ENCODE results near the gene SLC38A4.

DNA sequence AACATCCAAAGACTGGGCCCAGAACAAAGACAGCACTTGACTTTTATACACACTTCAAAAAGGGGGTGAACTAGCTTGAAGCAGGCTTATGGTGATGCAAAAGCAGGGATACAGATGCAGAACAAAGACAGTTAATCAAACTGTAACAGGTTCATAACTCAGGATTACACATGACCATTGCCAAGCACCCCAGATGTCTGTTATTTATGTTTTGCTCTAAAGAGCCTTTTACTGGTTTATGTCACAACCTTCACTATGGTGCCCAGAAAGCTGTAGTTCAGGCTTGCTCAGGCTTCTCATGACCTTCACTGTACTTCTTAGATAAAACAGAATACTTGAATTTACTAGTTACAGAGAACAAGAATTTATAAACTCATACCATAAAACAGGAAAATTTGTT lies 31.7 kb upstream of the SLC38A4 start:
- no peak for TF ChIP-seq EZH2 (IDR thresholded peaks at IDR 0.05; ENCODE audit: low read depth, unreplicated experiment)
- TF ChIP-seq, protein P1, sequence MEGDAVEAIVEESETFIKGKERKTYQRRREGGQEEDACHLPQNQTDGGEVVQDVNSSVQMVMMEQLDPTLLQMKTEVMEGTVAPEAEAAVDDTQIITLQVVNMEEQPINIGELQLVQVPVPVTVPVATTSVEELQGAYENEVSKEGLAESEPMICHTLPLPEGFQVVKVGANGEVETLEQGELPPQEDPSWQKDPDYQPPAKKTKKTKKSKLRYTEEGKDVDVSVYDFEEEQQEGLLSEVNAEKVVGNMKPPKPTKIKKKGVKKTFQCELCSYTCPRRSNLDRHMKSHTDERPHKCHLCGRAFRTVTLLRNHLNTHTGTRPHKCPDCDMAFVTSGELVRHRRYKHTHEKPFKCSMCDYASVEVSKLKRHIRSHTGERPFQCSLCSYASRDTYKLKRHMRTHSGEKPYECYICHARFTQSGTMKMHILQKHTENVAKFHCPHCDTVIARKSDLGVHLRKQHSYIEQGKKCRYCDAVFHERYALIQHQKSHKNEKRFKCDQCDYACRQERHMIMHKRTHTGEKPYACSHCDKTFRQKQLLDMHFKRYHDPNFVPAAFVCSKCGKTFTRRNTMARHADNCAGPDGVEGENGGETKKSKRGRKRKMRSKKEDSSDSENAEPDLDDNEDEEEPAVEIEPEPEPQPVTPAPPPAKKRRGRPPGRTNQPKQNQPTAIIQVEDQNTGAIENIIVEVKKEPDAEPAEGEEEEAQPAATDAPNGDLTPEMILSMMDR (conservative IDR thresholded peaks at IDR 0.05; ENCODE audit: low read depth in 2 of 2) = no peak
- TF ChIP-seq, protein P2, sequence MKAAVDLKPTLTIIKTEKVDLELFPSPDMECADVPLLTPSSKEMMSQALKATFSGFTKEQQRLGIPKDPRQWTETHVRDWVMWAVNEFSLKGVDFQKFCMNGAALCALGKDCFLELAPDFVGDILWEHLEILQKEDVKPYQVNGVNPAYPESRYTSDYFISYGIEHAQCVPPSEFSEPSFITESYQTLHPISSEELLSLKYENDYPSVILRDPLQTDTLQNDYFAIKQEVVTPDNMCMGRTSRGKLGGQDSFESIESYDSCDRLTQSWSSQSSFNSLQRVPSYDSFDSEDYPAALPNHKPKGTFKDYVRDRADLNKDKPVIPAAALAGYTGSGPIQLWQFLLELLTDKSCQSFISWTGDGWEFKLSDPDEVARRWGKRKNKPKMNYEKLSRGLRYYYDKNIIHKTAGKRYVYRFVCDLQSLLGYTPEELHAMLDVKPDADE (IDR thresholded peaks at IDR 0.05) = no peak
- TF ChIP-seq, protein P3, sequence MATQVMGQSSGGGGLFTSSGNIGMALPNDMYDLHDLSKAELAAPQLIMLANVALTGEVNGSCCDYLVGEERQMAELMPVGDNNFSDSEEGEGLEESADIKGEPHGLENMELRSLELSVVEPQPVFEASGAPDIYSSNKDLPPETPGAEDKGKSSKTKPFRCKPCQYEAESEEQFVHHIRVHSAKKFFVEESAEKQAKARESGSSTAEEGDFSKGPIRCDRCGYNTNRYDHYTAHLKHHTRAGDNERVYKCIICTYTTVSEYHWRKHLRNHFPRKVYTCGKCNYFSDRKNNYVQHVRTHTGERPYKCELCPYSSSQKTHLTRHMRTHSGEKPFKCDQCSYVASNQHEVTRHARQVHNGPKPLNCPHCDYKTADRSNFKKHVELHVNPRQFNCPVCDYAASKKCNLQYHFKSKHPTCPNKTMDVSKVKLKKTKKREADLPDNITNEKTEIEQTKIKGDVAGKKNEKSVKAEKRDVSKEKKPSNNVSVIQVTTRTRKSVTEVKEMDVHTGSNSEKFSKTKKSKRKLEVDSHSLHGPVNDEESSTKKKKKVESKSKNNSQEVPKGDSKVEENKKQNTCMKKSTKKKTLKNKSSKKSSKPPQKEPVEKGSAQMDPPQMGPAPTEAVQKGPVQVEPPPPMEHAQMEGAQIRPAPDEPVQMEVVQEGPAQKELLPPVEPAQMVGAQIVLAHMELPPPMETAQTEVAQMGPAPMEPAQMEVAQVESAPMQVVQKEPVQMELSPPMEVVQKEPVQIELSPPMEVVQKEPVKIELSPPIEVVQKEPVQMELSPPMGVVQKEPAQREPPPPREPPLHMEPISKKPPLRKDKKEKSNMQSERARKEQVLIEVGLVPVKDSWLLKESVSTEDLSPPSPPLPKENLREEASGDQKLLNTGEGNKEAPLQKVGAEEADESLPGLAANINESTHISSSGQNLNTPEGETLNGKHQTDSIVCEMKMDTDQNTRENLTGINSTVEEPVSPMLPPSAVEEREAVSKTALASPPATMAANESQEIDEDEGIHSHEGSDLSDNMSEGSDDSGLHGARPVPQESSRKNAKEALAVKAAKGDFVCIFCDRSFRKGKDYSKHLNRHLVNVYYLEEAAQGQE (IDR thresholded peaks at IDR 0.05; ENCODE audit: unreplicated experiment) = no peak
- no peak for TF ChIP-seq JUNB (IDR thresholded peaks at IDR 0.05; ENCODE audit: unreplicated experiment)
- no peak for TF ChIP-seq POLR2AphosphoS5 (IDR thresholded peaks at IDR 0.05; ENCODE audit: low read depth)
- no peak for TF ChIP-seq ZNF331 (CRISPR knock-in tag; IDR thresholded peaks at IDR 0.05; ENCODE audit: low read depth)
- no peak for TF ChIP-seq ZNF114 (CRISPR knock-in tag; IDR thresholded peaks at IDR 0.05)
- no peak for TF ChIP-seq EZH2phosphoT487 (IDR thresholded peaks at IDR 0.05; ENCODE audit: unreplicated experiment)
- no peak for TF ChIP-seq CREB1 (CRISPR knock-in tag; IDR thresholded peaks at IDR 0.05; ENCODE audit: low read depth)
